Measurements from ENCODE around the gene EFNB3. TPM values are rescaled to one million over a fixed set of nuclear protein-coding genes. Genes with fewer than 3 reads are reported as not detected.

The EFNB3 gene, protein sequence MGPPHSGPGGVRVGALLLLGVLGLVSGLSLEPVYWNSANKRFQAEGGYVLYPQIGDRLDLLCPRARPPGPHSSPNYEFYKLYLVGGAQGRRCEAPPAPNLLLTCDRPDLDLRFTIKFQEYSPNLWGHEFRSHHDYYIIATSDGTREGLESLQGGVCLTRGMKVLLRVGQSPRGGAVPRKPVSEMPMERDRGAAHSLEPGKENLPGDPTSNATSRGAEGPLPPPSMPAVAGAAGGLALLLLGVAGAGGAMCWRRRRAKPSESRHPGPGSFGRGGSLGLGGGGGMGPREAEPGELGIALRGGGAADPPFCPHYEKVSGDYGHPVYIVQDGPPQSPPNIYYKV
- 7.4 TPM for polyA plus RNA-seq (2012; ENCODE audit: insufficient read length, low read depth)

DNA sequence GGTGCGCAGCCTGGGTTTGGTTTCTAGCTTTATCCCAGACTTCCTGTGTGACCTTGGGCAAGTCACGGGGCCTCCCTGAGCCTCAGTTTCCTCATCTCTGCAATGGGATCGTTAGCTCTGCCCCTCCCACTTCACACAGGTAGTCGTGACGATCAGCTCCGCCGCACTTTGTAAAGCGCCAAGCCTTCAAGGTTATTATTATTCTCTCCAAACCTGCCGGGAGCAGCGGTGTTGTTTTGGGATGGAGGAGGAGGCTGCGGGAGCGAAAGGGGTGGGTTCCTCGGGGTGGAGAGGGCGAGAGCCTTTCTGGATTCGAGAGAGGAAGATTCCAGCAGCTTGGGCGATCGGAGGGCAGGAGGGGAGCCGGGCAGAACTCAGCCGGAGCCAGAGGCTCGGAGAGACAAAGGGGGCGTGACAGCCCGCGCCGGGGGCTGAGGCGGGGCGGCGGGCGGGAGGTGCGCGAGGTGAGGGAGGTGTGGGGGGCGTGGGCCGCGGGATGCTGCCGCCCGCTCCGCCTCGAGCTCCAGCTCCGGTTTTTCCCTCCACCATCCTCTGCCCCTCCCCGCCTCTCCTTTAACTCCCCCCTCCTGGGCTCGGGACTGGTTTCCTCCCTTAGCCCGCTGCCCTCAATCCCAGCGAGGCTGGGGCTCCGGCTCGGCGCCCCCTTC lies at the start of gene EFNB3:
TSS of gene EFNB3 (plus strand) at position 602 of the 668 bp plus-strand sequence. CDS start 397 bp downstream, outside the sequence.
- TF ChIP-seq FOXP2 (optimal IDR thresholded peaks at IDR 0.05; ENCODE audit: borderline replicate concordance, extremely low read depth, extremely low read length, insufficient read depth) (no peak), TAF1 (IDR thresholded peaks at IDR 0.05; ENCODE audit: borderline replicate concordance, insufficient read depth, low read length) (no peak), SIN3A (IDR thresholded peaks at IDR 0.05; ENCODE audit: borderline replicate concordance, insufficient read depth, low read length) (no peak), POLR2AphosphoS5 (IDR thresholded peaks at IDR 0.05; ENCODE audit: low read depth, low read length) (no peak; the same call in 1 of the 2 replicates)
- TF ChIP-seq, protein P1, sequence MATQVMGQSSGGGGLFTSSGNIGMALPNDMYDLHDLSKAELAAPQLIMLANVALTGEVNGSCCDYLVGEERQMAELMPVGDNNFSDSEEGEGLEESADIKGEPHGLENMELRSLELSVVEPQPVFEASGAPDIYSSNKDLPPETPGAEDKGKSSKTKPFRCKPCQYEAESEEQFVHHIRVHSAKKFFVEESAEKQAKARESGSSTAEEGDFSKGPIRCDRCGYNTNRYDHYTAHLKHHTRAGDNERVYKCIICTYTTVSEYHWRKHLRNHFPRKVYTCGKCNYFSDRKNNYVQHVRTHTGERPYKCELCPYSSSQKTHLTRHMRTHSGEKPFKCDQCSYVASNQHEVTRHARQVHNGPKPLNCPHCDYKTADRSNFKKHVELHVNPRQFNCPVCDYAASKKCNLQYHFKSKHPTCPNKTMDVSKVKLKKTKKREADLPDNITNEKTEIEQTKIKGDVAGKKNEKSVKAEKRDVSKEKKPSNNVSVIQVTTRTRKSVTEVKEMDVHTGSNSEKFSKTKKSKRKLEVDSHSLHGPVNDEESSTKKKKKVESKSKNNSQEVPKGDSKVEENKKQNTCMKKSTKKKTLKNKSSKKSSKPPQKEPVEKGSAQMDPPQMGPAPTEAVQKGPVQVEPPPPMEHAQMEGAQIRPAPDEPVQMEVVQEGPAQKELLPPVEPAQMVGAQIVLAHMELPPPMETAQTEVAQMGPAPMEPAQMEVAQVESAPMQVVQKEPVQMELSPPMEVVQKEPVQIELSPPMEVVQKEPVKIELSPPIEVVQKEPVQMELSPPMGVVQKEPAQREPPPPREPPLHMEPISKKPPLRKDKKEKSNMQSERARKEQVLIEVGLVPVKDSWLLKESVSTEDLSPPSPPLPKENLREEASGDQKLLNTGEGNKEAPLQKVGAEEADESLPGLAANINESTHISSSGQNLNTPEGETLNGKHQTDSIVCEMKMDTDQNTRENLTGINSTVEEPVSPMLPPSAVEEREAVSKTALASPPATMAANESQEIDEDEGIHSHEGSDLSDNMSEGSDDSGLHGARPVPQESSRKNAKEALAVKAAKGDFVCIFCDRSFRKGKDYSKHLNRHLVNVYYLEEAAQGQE (IDR thresholded peaks at IDR 0.05; ENCODE audit: insufficient read depth in 1 of 2, low read depth in 2 of 2, low read length in 2 of 2), result no peak

DNA sequence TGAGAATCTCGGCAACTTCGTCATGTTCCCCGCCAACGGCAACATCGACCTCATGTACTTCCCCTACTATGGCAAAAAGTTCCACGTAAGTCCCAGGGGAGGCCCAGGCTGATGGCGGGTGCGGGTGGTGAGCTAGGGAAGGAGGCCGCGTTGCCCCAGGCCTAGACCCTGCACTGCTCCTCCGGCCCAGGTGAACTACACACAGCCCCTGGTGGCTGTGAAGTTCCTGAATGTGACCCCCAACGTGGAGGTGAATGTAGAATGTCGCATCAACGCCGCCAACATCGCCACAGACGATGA lies 49.5 kb upstream of the EFNB3 start:
- TF ChIP-seq, protein P1 (IDR thresholded peaks at IDR 0.05; ENCODE audit: insufficient read depth in 1 of 2, low read depth in 2 of 2, low read length in 2 of 2), result no peak
- TF ChIP-seq TAF1 (IDR thresholded peaks at IDR 0.05; ENCODE audit: borderline replicate concordance, insufficient read depth, low read length), result no peak
- no peak for TF ChIP-seq POLR2AphosphoS5 (IDR thresholded peaks at IDR 0.05; ENCODE audit: low read depth, low read length)
- no peak for TF ChIP-seq FOXP2 (optimal IDR thresholded peaks at IDR 0.05; ENCODE audit: borderline replicate concordance, extremely low read depth, extremely low read length, insufficient read depth)
- TF ChIP-seq SIN3A (IDR thresholded peaks at IDR 0.05; ENCODE audit: borderline replicate concordance, insufficient read depth, low read length), result no peak

DNA sequence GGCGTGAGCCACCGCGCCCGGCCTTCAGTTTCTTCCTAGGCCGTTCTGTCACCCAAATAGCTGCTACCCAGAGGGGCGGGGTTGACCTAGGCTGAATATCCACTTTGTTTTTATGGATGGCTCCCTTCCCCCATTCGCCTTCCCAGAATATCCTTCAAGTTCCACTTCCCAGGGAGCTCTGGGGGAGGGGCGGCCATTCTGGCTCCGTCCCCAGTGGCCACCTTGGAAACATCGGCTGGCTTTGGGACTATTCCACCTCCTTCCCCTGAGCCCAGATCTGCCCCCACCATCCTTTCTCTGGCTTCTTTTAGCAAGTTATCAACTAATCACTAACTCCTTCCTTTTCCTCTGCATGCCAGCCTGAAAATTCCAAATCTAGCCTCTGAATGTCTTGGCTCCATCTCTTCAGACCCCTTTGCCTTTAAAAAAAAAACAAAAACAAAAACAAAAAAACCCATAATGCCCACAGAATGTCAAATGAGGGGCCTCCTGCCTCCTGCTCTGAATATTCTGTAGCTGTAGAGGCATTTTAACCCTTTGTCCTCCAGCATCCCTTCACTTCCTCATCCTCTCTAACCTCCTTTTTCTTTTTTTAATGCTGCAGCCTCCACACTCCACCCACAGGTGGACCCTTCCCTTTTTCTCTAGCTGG lies 47.9 kb upstream of the EFNB3 start:
- TF ChIP-seq POLR2AphosphoS5 (IDR thresholded peaks at IDR 0.05; ENCODE audit: low read depth, low read length), result no peak

DNA sequence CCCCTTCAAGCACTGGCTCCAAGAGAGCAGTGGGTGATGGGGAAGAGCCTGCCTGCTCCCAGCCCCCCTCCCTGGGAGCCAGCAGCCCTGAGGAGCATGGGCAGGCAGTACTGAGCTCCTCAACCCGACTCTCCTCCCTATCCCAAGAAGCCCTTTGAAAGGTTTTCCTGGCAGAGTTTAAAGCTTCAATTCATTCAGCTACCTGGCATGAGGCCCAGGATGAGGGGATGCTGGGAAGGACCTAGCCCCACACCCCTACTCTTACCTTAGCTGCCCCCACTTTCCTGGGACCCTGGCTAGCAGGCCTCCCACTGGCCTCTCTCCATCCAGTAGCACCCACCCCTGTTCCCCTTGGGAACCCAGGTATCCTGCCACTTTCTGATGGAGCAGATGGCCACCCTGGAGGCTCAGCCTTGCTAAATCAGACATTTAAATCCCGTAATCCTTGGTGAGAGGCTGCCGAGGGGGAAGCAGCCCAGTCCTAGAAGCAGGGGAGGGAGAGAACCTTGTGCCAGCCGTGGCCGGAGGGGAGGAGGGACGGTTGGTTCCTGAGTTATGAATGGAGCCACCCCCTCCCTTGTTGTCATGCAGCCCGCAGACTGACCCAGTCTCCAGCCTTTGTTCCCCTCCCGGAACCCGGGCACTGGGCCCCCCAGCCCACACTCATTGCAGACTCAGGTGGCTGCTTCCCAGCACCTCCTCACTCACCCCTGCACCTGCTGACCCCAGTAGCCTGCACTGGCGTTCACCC lies 37.2 kb upstream of the EFNB3 start:
- no peak for TF ChIP-seq TAF1 (IDR thresholded peaks at IDR 0.05; ENCODE audit: borderline replicate concordance, insufficient read depth, low read length)
- no peak for TF ChIP-seq FOXP2 (optimal IDR thresholded peaks at IDR 0.05; ENCODE audit: borderline replicate concordance, extremely low read depth, extremely low read length, insufficient read depth)
- TF ChIP-seq, protein P1 (IDR thresholded peaks at IDR 0.05; ENCODE audit: insufficient read depth in 1 of 2, low read depth in 2 of 2, low read length in 2 of 2), result no peak
- no peak; the same call in 1 of the 2 replicates for TF ChIP-seq POLR2AphosphoS5 (IDR thresholded peaks at IDR 0.05; ENCODE audit: low read depth, low read length)
- TF ChIP-seq SIN3A (IDR thresholded peaks at IDR 0.05; ENCODE audit: borderline replicate concordance, insufficient read depth, low read length), result no peak

- no peak for TF ChIP-seq TAF1 (IDR thresholded peaks at IDR 0.05; ENCODE audit: borderline replicate concordance, insufficient read depth, low read length)
- no peak for TF ChIP-seq POLR2AphosphoS5 (IDR thresholded peaks at IDR 0.05; ENCODE audit: low read depth, low read length)
- no peak for TF ChIP-seq SIN3A (IDR thresholded peaks at IDR 0.05; ENCODE audit: borderline replicate concordance, insufficient read depth, low read length)
- no peak for TF ChIP-seq FOXP2 (optimal IDR thresholded peaks at IDR 0.05; ENCODE audit: borderline replicate concordance, extremely low read depth, extremely low read length, insufficient read depth)
- TF ChIP-seq, protein P1 (IDR thresholded peaks at IDR 0.05; ENCODE audit: insufficient read depth in 1 of 2, low read depth in 2 of 2, low read length in 2 of 2), result no peak
Measured at GRCh38 chr17:7668482-7668881, 36.5 kb upstream of the EFNB3 start.
